ENCODE results near the gene YOD1. TPM values are rescaled to one million over a fixed set of nuclear protein-coding genes. Genes with fewer than 3 reads are reported as not detected.

YOD1 gene
- total and polyA plus RNA-seq, 2 donors (not counting 3 experiments of a cell fraction or from before 2014, with no cell fraction given), result 1.2 to 5.9 TPM

DNA sequence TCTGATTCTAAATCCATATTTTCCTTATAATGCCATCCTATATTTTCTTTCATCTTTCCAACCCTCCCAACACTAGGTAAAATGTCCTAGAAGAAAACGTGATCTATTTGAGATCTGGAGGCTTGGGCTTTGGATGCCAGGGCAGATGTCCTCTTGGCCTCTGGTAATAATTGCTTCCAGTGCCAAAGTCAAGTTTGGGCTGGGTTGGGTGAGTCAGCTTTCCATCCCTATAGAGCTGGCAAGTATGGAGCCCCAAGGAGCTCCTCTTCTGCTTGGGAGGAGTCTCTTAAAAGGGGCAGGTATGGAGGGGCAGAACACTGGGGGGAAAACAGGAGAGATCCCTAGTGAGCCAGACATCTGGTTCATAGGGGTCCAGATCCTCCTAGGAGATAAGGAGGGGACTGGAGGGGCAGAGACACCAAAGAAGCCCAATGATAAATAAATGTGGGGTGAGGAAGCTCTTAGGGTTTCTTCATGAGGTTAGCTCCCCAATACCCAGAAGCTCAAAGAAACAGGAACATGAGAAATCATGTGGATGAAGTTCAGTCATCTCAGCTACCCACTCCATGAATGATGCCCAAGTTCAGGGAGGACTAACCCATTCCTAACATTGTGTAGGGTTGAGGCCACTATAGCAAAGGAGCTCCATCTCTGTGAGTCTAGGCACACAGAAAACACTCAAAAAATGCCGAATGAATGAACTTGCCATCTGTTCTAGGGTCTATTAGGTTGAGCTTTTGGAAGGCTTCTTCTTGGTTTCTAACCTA, 21.9 kb downstream of the YOD1 start:
- no peaks in the 10 kb centered on the region for H3K79me2 ChIP-seq (ENCODE audit: control insufficient read depth, insufficient read depth, low read length)
- POLR2A ChIA-PET, result no interaction called here
- BruUV-seq (replicated peaks), result no TSS peak
- H3K9ac ChIP-seq (replicated peaks; ENCODE audit: extremely low read depth, insufficient read depth, low read length), result no peak overlapping the region
- peaks cover 7 to 20% of the 10 kb centered on the region in 2 experiments for H3K27me3 ChIP-seq (ENCODE audit: control insufficient read depth in 2 of 2, insufficient read depth in 2 of 2, low read length in 2 of 2)
- H3K4me2 ChIP-seq (ENCODE audit: insufficient read depth, low read length), result no peak overlapping the region
- no peak overlapping the region for H3K27ac ChIP-seq (ENCODE audit: insufficient read depth, low read depth, low read length)
- H3K36me3 ChIP-seq (ENCODE audit: control insufficient read depth in 2 of 2, extremely low read depth in 1 of 2, insufficient read depth in 2 of 2, low read length in 2 of 2), result no peaks in the 10 kb centered on the region
- H3K9me3 ChIP-seq (replicated peaks; ENCODE audit: control insufficient read depth, insufficient read depth, low read length), result no peaks in the 10 kb centered on the region
- dilution Hi-C loops (cut with MboI; ENCODE audit: extremely low pct_ligation_motif_present, low sequenced_read_pairs) (no loop called here), intact Hi-C loops (cut with micrococcal nuclease) (no loop called here)
- no peak for TF ChIP-seq FOS (IDR thresholded peaks at IDR 0.05; ENCODE audit: borderline replicate concordance, insufficient read depth, low read length)
- no peak for TF ChIP-seq POLR2AphosphoS5 (IDR thresholded peaks at IDR 0.05; ENCODE audit: insufficient read depth, low read depth, low read length)
- TF ChIP-seq MYC (IDR thresholded peaks at IDR 0.05; ENCODE audit: low read depth, low read length), result no peak
- no peaks in the 10 kb centered on the region for H3K9me1 ChIP-seq (replicated peaks; ENCODE audit: control insufficient read depth, extremely low read depth, insufficient read depth, low read length)
- no peak overlapping the region for H3K4me3 ChIP-seq (replicated peaks in 1 of 3; ENCODE audit: insufficient read depth in 1 of 3, low read depth in 1 of 3, low read length in 3 of 3)
- FAIRE-seq, result no peak
- no peaks in the 10 kb centered on the region for H3K4me1 ChIP-seq (ENCODE audit: control insufficient read depth, extremely low read depth, insufficient read depth, low read length)
- no peak overlapping the region for H2AFZ ChIP-seq (ENCODE audit: low read depth, low read length)
- no peak for DNase-seq (ENCODE audit: low read depth, low spot score)
- no peaks in the 10 kb centered on the region for H4K20me1 ChIP-seq (replicated peaks; ENCODE audit: control insufficient read depth, extremely low read depth, insufficient read depth, low read length)
- CTCF ChIA-PET, result interaction anchor here (0.5 to 1.4 kb wide), 2 partner anchors 21 to 1322 kb away, joined by 3 read pairs; no protein-coding TSS in a partner anchor

DNA sequence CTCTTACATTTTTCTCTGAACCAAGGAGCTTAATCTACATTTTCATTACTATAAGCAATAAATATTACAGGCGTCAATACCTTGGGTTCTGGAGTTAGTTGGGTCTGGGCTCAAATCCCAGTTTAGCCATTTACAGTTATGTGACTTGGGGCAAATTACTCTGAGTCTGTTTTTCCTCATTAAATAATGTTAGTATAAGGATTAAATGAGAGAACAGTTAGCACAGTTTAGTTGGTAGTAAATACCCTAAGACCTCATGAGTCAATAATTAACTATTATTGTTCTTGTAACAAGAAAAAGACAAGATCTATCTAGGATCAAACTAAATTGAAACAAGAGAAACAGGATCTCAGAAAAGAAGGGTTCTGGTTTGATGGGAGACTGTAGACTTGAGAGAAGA, 23.1 kb downstream of the YOD1 start:
- POLR2A ChIA-PET, result no interaction called here

More for the DNA sequence above, 23.1 kb downstream of the YOD1 start:
- no peaks in the 10 kb centered on the region for H3K4me1 ChIP-seq (ENCODE audit: control insufficient read depth, extremely low read depth, insufficient read depth, low read length)
- BruUV-seq (replicated peaks), result no TSS peak
- no peaks in the 10 kb centered on the region for H3K36me3 ChIP-seq (ENCODE audit: control insufficient read depth in 2 of 2, extremely low read depth in 1 of 2, insufficient read depth in 2 of 2, low read length in 2 of 2)
- H4K20me1 ChIP-seq (replicated peaks; ENCODE audit: control insufficient read depth, extremely low read depth, insufficient read depth, low read length), result no peaks in the 10 kb centered on the region
- H3K9ac ChIP-seq (replicated peaks; ENCODE audit: extremely low read depth, insufficient read depth, low read length), result no peak overlapping the region
- DNase-seq (ENCODE audit: low read depth, low spot score), result no peak
- no peaks in the 10 kb centered on the region for H3K9me3 ChIP-seq (replicated peaks; ENCODE audit: control insufficient read depth, insufficient read depth, low read length)
- H3K9me1 ChIP-seq (replicated peaks; ENCODE audit: control insufficient read depth, extremely low read depth, insufficient read depth, low read length), result no peaks in the 10 kb centered on the region
- no peak overlapping the region for H3K4me2 ChIP-seq (ENCODE audit: insufficient read depth, low read length)
- H3K27ac ChIP-seq (ENCODE audit: insufficient read depth, low read depth, low read length), result no peak overlapping the region
- no peak overlapping the region for H3K4me3 ChIP-seq (replicated peaks in 1 of 3; ENCODE audit: insufficient read depth in 1 of 3, low read depth in 1 of 3, low read length in 3 of 3)
- CTCF ChIA-PET, result interaction anchor here (1.4 kb wide), 1 partner anchor 22 kb away, joined by 3 read pairs; no protein-coding TSS in a partner anchor
- dilution Hi-C loops (cut with MboI; ENCODE audit: extremely low pct_ligation_motif_present, low sequenced_read_pairs) (no loop called here), intact Hi-C loops (cut with micrococcal nuclease) (no loop called here)
- H2AFZ ChIP-seq (ENCODE audit: low read depth, low read length), result no peak overlapping the region
- no peak for FAIRE-seq
- H3K27me3 ChIP-seq (ENCODE audit: control insufficient read depth in 2 of 2, insufficient read depth in 2 of 2, low read length in 2 of 2), result peaks cover 3 to 17% of the 10 kb centered on the region in 2 experiments
- TF ChIP-seq FOS (IDR thresholded peaks at IDR 0.05; ENCODE audit: borderline replicate concordance, insufficient read depth, low read length) (no peak), POLR2AphosphoS5 (IDR thresholded peaks at IDR 0.05; ENCODE audit: insufficient read depth, low read depth, low read length) (no peak), GATA2 (IDR thresholded peaks at IDR 0.05; ENCODE audit: insufficient read depth, insufficient read length, low read depth, low read length) (no peak), MYC (IDR thresholded peaks at IDR 0.05; ENCODE audit: low read depth, low read length) (no peak), POLR2A (IDR thresholded peaks at IDR 0.05; ENCODE audit: low read depth, low read length) (no peak), EZH2 (IDR thresholded peaks at IDR 0.05; ENCODE audit: borderline replicate concordance, low read depth, low read length, severe bottlenecking) (no peak), JUN (IDR thresholded peaks at IDR 0.05; ENCODE audit: borderline replicate concordance, insufficient read depth, insufficient read length, low read depth) (no peak)
- TF ChIP-seq, protein P1, sequence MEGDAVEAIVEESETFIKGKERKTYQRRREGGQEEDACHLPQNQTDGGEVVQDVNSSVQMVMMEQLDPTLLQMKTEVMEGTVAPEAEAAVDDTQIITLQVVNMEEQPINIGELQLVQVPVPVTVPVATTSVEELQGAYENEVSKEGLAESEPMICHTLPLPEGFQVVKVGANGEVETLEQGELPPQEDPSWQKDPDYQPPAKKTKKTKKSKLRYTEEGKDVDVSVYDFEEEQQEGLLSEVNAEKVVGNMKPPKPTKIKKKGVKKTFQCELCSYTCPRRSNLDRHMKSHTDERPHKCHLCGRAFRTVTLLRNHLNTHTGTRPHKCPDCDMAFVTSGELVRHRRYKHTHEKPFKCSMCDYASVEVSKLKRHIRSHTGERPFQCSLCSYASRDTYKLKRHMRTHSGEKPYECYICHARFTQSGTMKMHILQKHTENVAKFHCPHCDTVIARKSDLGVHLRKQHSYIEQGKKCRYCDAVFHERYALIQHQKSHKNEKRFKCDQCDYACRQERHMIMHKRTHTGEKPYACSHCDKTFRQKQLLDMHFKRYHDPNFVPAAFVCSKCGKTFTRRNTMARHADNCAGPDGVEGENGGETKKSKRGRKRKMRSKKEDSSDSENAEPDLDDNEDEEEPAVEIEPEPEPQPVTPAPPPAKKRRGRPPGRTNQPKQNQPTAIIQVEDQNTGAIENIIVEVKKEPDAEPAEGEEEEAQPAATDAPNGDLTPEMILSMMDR (IDR thresholded peaks at IDR 0.05; ENCODE audit: extremely low read depth in 1 of 2, insufficient read depth in 1 of 2, low read depth in 1 of 2, low read length in 2 of 2), result no peak
- TF ChIP-seq, protein P2, sequence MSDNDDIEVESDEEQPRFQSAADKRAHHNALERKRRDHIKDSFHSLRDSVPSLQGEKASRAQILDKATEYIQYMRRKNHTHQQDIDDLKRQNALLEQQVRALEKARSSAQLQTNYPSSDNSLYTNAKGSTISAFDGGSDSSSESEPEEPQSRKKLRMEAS (IDR thresholded peaks at IDR 0.05; ENCODE audit: insufficient read depth, insufficient read length), result no peak
- H3K79me2 ChIP-seq (ENCODE audit: control insufficient read depth, insufficient read depth, low read length), result no peaks in the 10 kb centered on the region
